H7 (cell line): Measurements from ENCODE around the gene DENND6B. TPM values are rescaled to one million over a fixed set of nuclear protein-coding genes. Genes with fewer than 3 reads are reported as not detected.
"Not testable (repeated sequence)": the region's sequence is repeated elsewhere in the genome, so short reads cannot be mapped to it uniquely, and the experiment has no call there.

Experiments
- DNase-seq: peaks from one replicate; pipeline ENCODE4 v3.0.0; 2012
- H3K27me3 ChIP-seq: 2 replicates; pipeline ENCODE4 v1.6.0; 2011; ENCODE audit warnings: mild to moderate bottlenecking, low read length; ENCODE audit not compliant: control insufficient read depth, insufficient read depth
- H3K36me3 ChIP-seq: replicated peaks from 2 replicates; pipeline ENCODE4 v1.5.1; 2011; ENCODE audit warnings: low read length; ENCODE audit not compliant: control insufficient read depth, insufficient read depth
- H3K4me3 ChIP-seq: 2 replicates; pipeline ENCODE4 v1.5.1; 2011; ENCODE audit warnings: low read depth, mild to moderate bottlenecking, control low read depth, low read length, moderate library complexity; ENCODE audit not compliant: insufficient read depth
- total RNA-seq: library from RNA; depleted of rRNA; stranded (reverse); fragments of >200 nt; shearing (Covaris generic); gene quantifications from 2 replicates; pipeline ENCODE4 v1.2.3, GENCODE V29; 2014; rRNA removed

DENND6B gene
- 0.52 and 1.1 TPM in 2 replicates for total RNA-seq

DNA sequence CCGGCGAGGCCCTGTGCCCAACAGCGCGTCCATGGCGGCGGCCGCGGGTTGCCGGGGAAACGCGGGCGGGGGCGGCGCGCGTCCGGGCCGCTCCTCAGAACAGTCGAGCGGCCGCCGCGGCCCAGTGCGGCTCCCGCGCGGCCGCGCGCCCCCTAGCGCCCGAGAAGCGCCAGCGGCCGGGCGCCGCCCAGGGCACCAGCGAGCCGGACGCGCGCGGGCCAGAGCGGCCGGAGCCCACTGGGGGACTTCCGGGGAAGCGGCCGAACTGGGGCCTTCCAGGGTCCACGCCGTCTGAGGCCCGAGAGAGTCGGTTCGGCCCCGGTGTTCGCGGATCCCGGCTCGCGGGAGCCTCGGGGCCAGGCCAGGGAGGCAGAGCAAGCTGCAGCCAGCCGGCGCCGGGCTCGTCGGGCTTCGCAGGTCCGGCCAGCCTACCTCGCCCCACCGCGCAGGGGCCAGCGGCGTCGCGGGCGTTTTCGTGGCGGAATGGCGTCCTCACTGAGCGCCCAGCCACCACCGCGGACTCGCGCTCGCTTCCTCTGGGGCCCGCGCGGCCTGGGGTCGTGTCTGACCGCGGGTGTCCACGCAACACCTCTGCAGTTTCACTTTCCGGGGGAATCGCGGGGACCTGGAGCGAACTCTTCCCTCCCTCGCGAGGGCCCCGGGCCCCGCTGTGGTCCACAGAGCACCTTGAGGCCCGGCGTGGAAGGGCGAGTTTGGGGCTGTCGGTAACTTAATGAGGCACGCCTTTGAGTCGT, at the start of gene DENND6B:
TSS of gene DENND6B (minus strand) at position 57 of the 755 bp plus-strand sequence. CDS start at position 33, 24 bp downstream.
- Histone ChIP-seq H3K4me3 (peak within 1 kb of the TSS; percentile 74), H3K27me3 (peaks cover 10% of the 10 kb centered on the region), H3K36me3 (no peaks in the 10 kb centered on the region)
- peak; percentile 98 for DNase-seq

DNA sequence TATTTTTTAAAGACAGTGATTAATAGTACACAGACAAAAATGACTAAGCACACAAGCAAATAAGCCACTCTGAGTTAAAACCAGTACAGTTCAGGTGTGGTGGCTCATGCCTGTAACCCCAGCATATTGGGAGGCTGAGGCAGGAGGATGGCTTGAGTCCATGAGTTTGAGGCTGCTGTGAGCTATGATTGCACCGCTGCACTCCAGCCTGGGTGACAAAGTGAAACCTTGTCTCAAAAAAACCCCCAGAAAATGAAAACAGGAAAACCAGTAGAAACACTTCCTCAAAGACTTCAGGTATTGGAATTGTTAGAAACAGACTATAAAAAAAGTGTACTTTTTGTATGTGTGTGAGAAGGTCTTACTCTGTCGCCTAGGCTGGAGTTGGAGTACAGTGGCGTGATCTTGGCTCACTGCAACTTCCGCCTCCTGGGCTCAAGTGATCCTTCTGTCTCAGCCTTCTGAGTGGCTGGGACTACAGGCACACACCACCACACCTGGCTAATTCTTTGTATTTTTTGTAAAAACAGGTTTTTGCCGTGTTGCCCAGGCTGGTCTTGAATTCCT, 49.4 kb upstream of the DENND6B start:
- no peak overlapping the region for H3K4me3 ChIP-seq
- no peak for DNase-seq
- H3K27me3 ChIP-seq: no peaks in the 10 kb centered on the region
- H3K36me3 ChIP-seq: no peaks in the 10 kb centered on the region; the same call in none of the 2 replicates

DNA sequence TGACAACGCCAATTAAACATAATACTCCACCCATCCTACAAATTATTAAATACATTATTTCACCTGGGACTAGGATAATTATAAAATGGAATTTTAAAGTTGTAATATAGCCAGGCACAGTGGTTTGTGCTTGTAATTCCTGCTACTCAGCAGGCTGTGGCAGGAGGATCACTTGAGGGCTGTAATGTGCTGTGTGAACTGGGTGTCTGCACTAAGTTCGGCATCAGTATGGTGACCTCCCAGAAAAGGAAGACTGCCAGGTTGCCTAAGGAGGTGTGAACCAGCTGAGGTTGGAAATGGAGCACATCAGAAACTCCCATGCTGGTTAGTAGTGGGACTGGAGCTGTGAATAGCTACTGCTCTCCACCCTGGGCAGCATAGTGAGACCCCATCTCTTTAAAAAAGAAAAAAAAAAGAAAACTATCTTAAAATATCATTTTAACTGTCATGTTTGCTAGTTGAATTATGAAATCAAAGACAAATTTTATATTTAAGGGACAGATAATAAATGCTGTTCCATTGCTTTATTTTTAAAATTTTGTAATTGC, 44.4 kb upstream of the DENND6B start:
- no peaks in the 10 kb centered on the region; the same call in none of the 2 replicates for H3K36me3 ChIP-seq
- H3K4me3 ChIP-seq: no peak overlapping the region
- H3K27me3 ChIP-seq: no peaks in the 10 kb centered on the region
- DNase-seq: no peak

DNA sequence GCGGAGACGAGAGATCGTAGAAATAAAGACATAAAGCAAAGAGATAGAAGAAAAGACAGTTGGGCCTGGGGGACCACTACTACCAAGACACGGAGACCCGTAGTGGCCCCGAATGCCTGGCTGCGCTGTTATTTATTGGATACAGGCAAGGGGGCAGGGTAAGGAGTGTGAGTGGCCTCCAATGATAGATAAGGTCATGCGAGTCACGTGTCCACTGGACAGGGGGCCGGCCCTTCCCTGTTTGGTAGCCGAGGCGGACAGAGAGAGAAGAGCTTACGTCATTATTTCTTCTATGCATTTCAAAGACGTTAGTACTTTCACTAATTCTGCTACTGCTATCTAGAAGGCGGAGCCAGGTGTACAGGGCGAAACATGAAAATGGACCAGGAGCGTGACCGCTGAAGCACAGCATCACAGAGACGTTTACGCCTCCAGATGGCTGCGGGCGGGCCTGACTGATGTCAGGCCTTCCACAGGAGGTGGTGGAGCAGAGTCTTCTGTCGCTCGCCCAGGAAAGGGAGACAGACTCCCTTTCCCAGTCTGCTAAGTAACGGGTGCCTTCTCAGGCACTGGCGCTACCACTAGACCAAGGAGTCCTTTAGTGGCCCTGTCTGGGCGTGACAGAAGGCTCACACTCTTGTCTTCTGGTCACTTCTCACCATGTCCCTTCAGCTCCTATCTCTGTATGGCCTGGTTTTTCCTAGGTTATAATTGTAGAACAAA, 41.1 kb upstream of the DENND6B start:
- Histone ChIP-seq H3K36me3 (no peaks in the 10 kb centered on the region; the same call in 1 of the 2 replicates), H3K27me3 (no peaks in the 10 kb centered on the region), H3K4me3 (no peak overlapping the region)
- no peak for DNase-seq

DNA sequence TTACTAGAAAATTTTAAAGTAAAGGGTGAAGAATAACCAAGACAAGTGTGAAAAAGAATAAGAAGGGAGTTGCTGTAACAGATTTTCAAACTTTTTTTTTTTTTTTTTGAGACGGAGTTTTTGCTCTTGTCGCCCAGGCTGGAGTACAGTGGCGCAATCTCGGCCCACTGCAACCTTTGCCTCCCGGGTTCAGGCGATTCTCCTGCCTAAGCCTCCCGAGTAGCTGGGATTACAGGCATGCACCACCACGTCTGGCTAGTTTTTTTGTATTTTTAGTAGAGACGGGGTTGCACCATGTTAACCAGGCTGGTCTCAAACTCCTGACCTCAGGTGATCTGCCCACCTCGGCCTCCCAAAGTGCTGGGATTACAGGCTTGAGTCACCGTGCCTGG, 37.0 kb upstream of the DENND6B start:
- H3K27me3 ChIP-seq, H3K36me3 ChIP-seq, H3K4me3 ChIP-seq: not testable (repeated sequence)

GRCh38 chr22:50363166-50363802, 36.5 kb upstream of the DENND6B start:
- no peak for DNase-seq
- no peak overlapping the region for H3K4me3 ChIP-seq
- no peaks in the 10 kb centered on the region for H3K27me3 ChIP-seq
- H3K36me3 ChIP-seq: no peaks in the 10 kb centered on the region

More for the DNA sequence above, 37.0 kb upstream of the DENND6B start:
- DNase-seq: not testable (repeated sequence)

DNA sequence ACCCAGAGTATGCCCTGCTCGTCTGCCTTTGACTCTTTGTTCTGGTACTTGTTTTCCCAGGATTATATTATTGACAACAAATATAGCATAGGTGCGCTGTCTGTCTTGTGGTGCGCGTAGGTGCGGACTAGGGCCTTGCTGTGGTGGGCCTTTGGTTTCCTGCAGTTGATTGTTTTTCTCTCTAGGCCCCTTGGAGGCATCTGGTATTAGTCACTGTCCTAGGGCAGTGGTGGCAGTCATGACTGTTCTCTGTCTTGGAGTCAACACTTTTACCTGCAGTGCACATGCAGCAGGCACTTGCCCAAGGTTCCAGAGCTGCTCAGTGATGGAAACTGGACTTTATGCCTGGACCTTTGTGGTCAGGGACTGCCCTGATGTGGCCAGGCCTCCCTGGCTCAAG, 34.9 kb upstream of the DENND6B start:
- no peak overlapping the region for H3K4me3 ChIP-seq
- H3K36me3 ChIP-seq: no peaks in the 10 kb centered on the region
- H3K27me3 ChIP-seq: no peaks in the 10 kb centered on the region
- no peak for DNase-seq

DNA sequence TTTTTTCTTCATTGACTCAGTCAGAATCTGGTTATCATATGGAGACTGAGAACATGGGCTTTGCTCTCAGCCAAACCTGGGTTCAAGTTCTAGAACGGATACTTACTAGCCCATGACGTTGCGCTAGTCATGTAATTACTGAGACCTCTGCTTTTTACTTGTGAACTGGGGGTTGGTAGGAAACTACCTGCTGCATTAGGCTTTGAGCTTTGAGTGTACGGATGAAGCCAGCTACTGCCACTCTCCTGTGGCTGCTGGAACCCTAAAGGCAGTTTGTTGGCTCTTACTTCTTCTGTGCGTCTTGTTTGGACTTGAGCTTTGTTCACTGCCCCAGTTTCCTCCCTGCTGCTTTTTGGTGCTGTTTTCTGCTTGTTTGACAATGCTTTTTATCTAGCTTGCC, 34.4 kb upstream of the DENND6B start:
- no peak for DNase-seq
- H3K27me3 ChIP-seq: no peaks in the 10 kb centered on the region
- no peaks in the 10 kb centered on the region for H3K36me3 ChIP-seq
- no peak overlapping the region for H3K4me3 ChIP-seq

- no peak for DNase-seq
- no peaks in the 10 kb centered on the region for H3K27me3 ChIP-seq
- no peaks in the 10 kb centered on the region for H3K36me3 ChIP-seq
- no peak overlapping the region for H3K4me3 ChIP-seq
Observed at GRCh38 chr22:50360578-50360977, 33.8 kb upstream of the DENND6B start.

DNA sequence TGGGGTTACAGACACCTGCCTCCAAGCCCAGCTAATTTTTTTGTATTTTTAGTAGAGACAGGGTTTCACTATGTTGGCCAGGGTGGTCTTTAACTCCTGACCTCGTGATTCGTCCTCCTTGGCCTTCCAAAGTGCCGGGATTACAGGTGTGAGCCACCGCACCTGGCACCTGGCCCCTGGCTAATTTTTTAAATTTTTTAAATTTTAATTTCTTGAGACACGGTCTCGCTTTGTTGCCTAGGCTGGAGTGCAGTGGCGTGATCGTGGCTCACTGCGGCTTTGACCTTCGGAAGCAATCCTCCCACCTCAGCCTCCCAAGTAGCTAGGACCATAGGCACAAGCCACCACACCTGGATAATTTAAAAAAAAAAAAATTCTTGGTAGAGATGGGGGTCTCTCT, 30.9 kb upstream of the DENND6B start:
- no peak for DNase-seq
- no peaks in the 10 kb centered on the region for H3K36me3 ChIP-seq
- H3K4me3 ChIP-seq: no peak overlapping the region
- H3K27me3 ChIP-seq: no peaks in the 10 kb centered on the region

DNA sequence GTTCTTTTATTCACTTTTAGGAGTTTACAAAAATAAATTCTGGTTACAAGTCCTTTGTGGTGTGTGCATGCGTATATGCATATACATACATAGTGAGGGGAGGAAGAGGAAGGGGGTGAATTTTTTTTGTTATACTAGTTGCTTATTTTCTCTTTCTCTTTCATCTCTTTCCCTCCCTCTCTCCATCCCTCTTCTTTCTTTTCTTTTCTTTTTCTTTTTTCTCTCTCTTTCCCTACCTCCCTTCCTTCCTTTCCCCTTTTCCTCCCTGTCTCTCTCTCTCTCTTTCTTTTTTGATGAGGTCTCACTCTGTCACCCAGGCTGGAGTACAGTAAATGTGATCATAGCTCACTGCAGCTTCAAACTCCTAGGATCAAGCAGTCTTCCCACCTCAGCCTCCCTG, 30.4 kb upstream of the DENND6B start:
- Histone ChIP-seq H3K27me3 (no peaks in the 10 kb centered on the region), H3K36me3 (no peaks in the 10 kb centered on the region), H3K4me3 (no peak overlapping the region)
- no peak for DNase-seq

GRCh38 chr22:50356186-50356585, 29.4 kb upstream of the DENND6B start:
- Histone ChIP-seq H3K4me3 (no peak overlapping the region), H3K27me3 (no peaks in the 10 kb centered on the region), H3K36me3 (no peaks in the 10 kb centered on the region)
- no peak for DNase-seq

DNA sequence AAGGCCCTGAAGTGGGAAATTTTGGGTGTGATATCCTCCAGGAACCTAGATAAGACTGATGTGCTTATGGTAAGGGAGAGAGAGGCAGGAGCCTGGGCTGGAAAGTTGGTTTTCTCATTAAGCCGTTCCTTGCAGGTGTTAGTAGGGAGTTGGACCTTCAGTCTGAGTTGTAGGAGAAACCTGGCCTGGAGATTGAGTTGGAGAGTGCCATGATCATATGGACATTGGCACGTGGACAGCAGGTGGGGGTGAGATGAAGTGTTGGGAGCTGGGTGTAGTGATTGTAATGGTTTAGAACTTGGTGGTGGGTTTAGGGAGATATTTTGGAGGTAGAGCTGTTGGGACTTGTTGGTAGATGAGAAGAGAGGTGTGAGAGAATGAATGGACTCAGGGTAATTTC, 21.2 kb upstream of the DENND6B start:
- no peak for DNase-seq
- Histone ChIP-seq H3K4me3 (no peak overlapping the region), H3K27me3 (no peaks in the 10 kb centered on the region), H3K36me3 (no peaks in the 10 kb centered on the region)

- no peak overlapping the region for H3K4me3 ChIP-seq
- H3K27me3 ChIP-seq: no peaks in the 10 kb centered on the region
- H3K36me3 ChIP-seq: no peaks in the 10 kb centered on the region
- DNase-seq: no peak
Observed at GRCh38 chr22:50347157-50347556, 20.3 kb upstream of the DENND6B start.
